GM23248 (cell line): ENCODE results near the gene NAGS. TPM values are rescaled to one million over a fixed set of nuclear protein-coding genes. Genes with fewer than 3 reads are reported as not detected.

Experiments used
- DNase-seq: peaks from one replicate; pipeline ENCODE4 v3.0.0-alpha.2; 2015
- H2AFZ ChIP-seq: fragments of 200-600 bp; sonication (generic); 2 replicates; pipeline ENCODE4 v1.6.1; 2016; ENCODE audit warnings: antibody characterized with exemption
- H3F3A ChIP-seq: fragments of 200-600 bp; sonication (generic); 2 replicates; pipeline ENCODE4 v1.6.1; 2016; ENCODE audit warnings: mild to moderate bottlenecking, antibody characterized with exemption, mixed run types; ENCODE audit not compliant: insufficient read depth
- H3K27ac ChIP-seq: fragments of 200-600 bp; sonication (generic); 2 replicates; pipeline ENCODE4 v1.5.1; 2016; ENCODE audit warnings: mild to moderate bottlenecking
- H3K27me3 ChIP-seq: fragments of 200-600 bp; sonication (generic); replicated peaks from 2 replicates; pipeline ENCODE4 v1.6.1; 2016; ENCODE audit warnings: mild to moderate bottlenecking; ENCODE audit not compliant: insufficient read depth
- H3K36me3 ChIP-seq: fragments of 200-600 bp; sonication (generic); 2 replicates; pipeline ENCODE4 v1.6.1; 2016; ENCODE audit warnings: low read depth, mild to moderate bottlenecking
- H3K4me1 ChIP-seq: fragments of 200-600 bp; sonication (generic); 2 replicates; pipeline ENCODE4 v1.6.1; 2016; ENCODE audit warnings: mild to moderate bottlenecking; ENCODE audit not compliant: insufficient read depth
- H3K4me2 ChIP-seq: fragments of 200-600 bp; sonication (generic); one replicate; pipeline ENCODE4 v1.6.1; 2016; ENCODE audit warnings: mild to moderate bottlenecking; ENCODE audit not compliant: unreplicated experiment
- H3K4me3 ChIP-seq: fragments of 200-600 bp; sonication (generic); 2 replicates; pipeline ENCODE4 v1.5.1; 2016; ENCODE audit warnings: mild to moderate bottlenecking
- H3K79me2 ChIP-seq: fragments of 200-600 bp; sonication (generic); 2 replicates; pipeline ENCODE4 v1.6.1; 2016; ENCODE audit warnings: mild to moderate bottlenecking; ENCODE audit not compliant: insufficient read depth
- H3K9ac ChIP-seq: fragments of 200-600 bp; sonication (generic); 2 replicates; pipeline ENCODE4 v1.6.1; 2016; ENCODE audit warnings: mild to moderate bottlenecking
- H3K9me2 ChIP-seq: fragments of 200-600 bp; sonication (generic); 2 replicates; pipeline ENCODE4 v1.6.1; 2016; ENCODE audit warnings: mixed run types, mild to moderate bottlenecking, moderate library complexity; ENCODE audit not compliant: insufficient read depth
- H3K9me3 ChIP-seq: fragments of 200-600 bp; sonication (generic); one replicate; pipeline ENCODE4 v1.6.1; 2017; ENCODE audit warnings: low read depth
- H4K20me1 ChIP-seq: fragments of 200-600 bp; sonication (generic); 2 replicates; pipeline ENCODE4 v1.6.0; 2016; ENCODE audit not compliant: insufficient read depth
- EZH2 ChIP-seq: fragments of 200-600 bp; sonication (generic); IDR thresholded peaks from 2 replicates; pipeline ENCODE4 v1.6.1; 2018; ENCODE audit warnings: antibody characterized with exemption, mild to moderate bottlenecking; ENCODE audit not compliant: insufficient read depth, poor library complexity, severe bottlenecking
- EZH2phosphoT487 ChIP-seq: fragments of 200-600 bp; sonication (generic); IDR thresholded peaks from 2 replicates; pipeline ENCODE4 v1.6.1; 2018; ENCODE audit warnings: antibody characterized with exemption, moderate library complexity, mild to moderate bottlenecking, low read depth; ENCODE audit not compliant: insufficient read depth
- WGBS, 2 experiments: methylation state at CpG; one replicate each; pipeline ENCODE4 v1.1.6; 2015 to 2017; ENCODE audit warnings: low lambda C conversion rate in 2 of 2, low coverage in 1 of 2; ENCODE audit errors: missing lambda C conversion rate in 2 of 2; 5-methylcytosine and 5-hydroxymethylcytosine counted together
- in situ Hi-C: fragments of 300-500 bp; cut with MboI; formaldehyde crosslinking; loops from 2 replicates; pipeline ENCODE4 v1.15.0; 2020
- polyA plus RNA-seq: library from polyadenylated mRNA; unstranded; fragments of >200 nt; fragmentation: Nextera tagmentation; extraction: Ambion mirVana; gene quantifications from 2 replicates; pipeline ENCODE4 v1.2.1, GENCODE V29; 2016
- total RNA-seq: library from RNA; depleted of rRNA; stranded (reverse); fragments of >200 nt; shearing (Covaris generic); gene quantifications from 2 replicates; pipeline ENCODE4 v1.2.3, GENCODE V29; 2014

NAGS gene
- total and polyA plus RNA-seq, 2 experiments from 2014 or later: 1.6 to 1.8 TPM

DNA sequence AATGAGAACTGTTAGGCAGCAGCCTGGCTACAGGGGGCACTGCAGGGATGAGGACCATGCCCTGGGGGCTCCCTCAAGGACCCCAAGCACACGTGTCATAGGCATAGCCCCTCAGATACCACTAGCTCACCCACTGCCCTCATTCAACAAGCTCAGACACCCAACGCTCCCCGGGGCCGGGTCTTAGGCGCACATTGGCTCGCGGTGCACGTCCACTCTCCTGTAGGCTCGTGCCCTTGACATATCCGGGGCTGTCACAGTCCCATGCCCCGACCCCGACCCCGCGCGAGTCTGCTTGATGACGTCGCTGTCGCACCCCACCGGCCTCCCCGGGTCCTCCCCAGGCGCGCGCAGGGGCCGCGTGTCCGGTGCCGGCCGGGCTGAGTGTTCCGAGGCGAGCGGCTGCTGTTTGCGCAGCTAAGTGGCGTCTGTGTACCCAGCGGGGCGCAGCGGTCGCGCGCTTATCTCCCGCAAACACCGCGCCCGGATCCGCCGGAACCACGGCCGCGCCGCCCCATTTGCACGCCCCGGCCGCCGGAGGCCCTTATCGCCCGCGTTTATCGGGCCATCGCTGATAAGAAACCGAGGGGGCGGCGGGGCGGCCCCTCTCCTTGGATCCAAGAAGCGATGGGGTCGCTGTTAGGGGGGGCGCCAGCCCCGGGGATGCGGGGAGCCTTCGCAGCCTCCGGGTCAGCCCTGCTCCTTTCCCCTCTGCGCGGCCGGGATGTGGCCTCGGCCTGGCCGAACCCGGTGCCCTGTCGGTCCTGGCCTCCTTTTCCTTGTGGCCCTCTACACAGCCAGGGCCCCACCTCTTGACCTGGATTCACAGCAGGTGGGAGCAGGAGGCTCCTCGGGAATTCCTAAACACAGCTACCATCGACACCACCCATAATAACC is 20.7 kb upstream of the NAGS start:
- Histone ChIP-seq H3K4me1 (no peaks in the 10 kb centered on the region), H4K20me1 (no peaks in the 10 kb centered on the region), H2AFZ (peak overlapping the region; percentile 72), H3F3A (no peaks in the 10 kb centered on the region), H3K9ac (no peak overlapping the region), H3K79me2 (no peaks in the 10 kb centered on the region), H3K9me2 (no peaks in the 10 kb centered on the region), H3K4me2 (peak overlapping the region; percentile 62), H3K9me3 (no peaks in the 10 kb centered on the region), H3K36me3 (no peaks in the 10 kb centered on the region), H3K27me3 (peaks cover 45% of the 10 kb centered on the region), H3K4me3 (peak overlapping the region; percentile 63), H3K27ac (no peak overlapping the region)
- in situ Hi-C loops: no loop called here
- TF ChIP-seq EZH2: peak; percentile 0
- TF ChIP-seq EZH2phosphoT487: no peak
- peak; percentile 42 for DNase-seq
- WGBS, 2 experiments: 6 to 7% methylated on average over 66 to 77 of the region's 78 CpGs

DNA sequence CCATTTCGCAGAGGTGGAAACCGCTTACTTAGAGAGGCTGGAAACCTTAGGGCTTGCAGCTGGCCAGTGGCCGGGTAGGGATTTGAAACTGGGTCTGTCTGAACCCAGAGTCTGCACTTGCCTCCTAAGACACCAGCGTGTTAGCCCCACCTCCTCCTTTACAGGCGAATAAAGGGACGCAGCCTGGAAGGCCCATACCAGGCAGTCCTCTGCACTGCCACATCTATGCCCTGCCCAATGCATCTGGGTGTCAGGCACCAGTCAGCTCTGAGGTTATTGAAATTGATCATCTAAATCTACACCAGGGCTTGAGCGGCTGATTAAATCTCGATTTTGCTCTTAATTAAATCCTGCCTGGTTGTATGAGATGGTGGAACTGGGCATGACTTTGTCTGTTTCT is 19.9 kb upstream of the NAGS start:
- no peak for DNase-seq
- Histone ChIP-seq H4K20me1 (no peaks in the 10 kb centered on the region), H3K4me3 (no peak overlapping the region), H3K27ac (no peak overlapping the region), H3K9me3 (no peaks in the 10 kb centered on the region), H3K27me3 (peaks cover 44% of the 10 kb centered on the region), H3K9ac (no peak overlapping the region), H3K4me2 (peak overlapping the region; percentile 62), H3K36me3 (no peaks in the 10 kb centered on the region), H3K79me2 (no peaks in the 10 kb centered on the region), H3K4me1 (no peaks in the 10 kb centered on the region), H2AFZ (no peak overlapping the region), H3K9me2 (no peaks in the 10 kb centered on the region), H3F3A (no peaks in the 10 kb centered on the region)
- in situ Hi-C loops: no loop called here
- TF ChIP-seq EZH2phosphoT487 (no peak), EZH2 (no peak)
- WGBS, 2 experiments: 70 to 81% methylated on average over 8 of the region's 8 CpGs

DNA sequence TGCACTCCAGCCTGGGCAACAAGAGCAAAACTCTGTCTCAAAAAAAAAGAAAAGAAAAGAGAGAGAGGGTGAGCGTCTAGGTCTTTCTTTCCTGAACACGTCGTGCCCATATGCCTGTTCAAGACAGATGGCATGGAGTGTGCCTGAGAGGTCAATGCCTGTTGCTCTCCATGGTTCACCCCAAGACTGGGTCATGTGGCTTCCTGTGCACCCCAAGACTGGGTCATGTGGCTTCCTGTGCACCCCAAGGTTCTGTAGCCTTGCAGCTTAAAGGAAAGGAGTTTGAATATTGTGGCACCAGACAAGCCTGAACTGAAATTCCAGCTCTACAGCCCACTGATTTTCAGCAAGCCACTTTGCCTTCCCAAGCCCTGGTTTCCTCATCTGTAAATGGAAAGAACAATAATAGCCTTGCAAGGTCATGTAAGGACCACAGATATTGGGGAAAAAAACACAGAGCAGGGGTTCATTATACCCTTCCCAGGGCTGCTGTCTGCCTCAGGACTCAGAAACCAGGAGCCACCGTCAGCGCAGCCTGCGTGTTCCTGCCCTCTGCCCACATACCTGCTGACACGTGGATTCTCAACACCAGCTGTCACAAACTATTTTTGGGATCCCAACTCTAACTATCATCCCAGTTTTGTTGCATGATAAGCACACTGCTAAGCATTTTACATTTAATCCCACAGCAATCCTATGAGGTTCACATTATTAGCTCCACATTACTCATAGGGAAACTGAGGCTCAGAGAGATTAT is 18.0 kb upstream of the NAGS start:
- no peak overlapping the region for H3K4me2 ChIP-seq
- H4K20me1 ChIP-seq: no peaks in the 10 kb centered on the region
- DNase-seq: no peak
- no peak overlapping the region for H2AFZ ChIP-seq
- no peak overlapping the region for H3K9ac ChIP-seq
- TF ChIP-seq EZH2phosphoT487 (no peak), EZH2 (no peak)
- in situ Hi-C loops: no loop called here
- no peaks in the 10 kb centered on the region for H3K36me3 ChIP-seq
- H3K4me3 ChIP-seq: no peak overlapping the region
- no peaks in the 10 kb centered on the region for H3K4me1 ChIP-seq
- H3K9me3 ChIP-seq: no peaks in the 10 kb centered on the region
- H3K27ac ChIP-seq: no peak overlapping the region
- no peaks in the 10 kb centered on the region for H3F3A ChIP-seq
- H3K27me3 ChIP-seq: peaks cover 44% of the 10 kb centered on the region
- no peaks in the 10 kb centered on the region for H3K79me2 ChIP-seq
- no peaks in the 10 kb centered on the region for H3K9me2 ChIP-seq
- 88 to 91% methylated on average over 6 to 7 of the region's 7 CpGs for WGBS, 2 experiments

- no peaks in the 10 kb centered on the region for H3K9me3 ChIP-seq
- no peak for DNase-seq
- no peak overlapping the region for H2AFZ ChIP-seq
- H4K20me1 ChIP-seq: no peaks in the 10 kb centered on the region
- in situ Hi-C loops: no loop called here
- no peak overlapping the region for H3K4me2 ChIP-seq
- H3K27ac ChIP-seq: no peak overlapping the region
- H3K4me1 ChIP-seq: no peaks in the 10 kb centered on the region
- no peaks in the 10 kb centered on the region for H3K79me2 ChIP-seq
- H3K9me2 ChIP-seq: no peaks in the 10 kb centered on the region
- H3K27me3 ChIP-seq: peaks cover 34% of the 10 kb centered on the region
- H3K4me3 ChIP-seq: no peak overlapping the region
- TF ChIP-seq EZH2phosphoT487 (no peak), EZH2 (no peak)
- H3K36me3 ChIP-seq: no peaks in the 10 kb centered on the region
- no peak overlapping the region for H3K9ac ChIP-seq
- WGBS, 2 experiments: 68 to 70% methylated on average over 12 of the region's 12 CpGs
- no peaks in the 10 kb centered on the region for H3F3A ChIP-seq
Observed at GRCh38 chr17:43987131-43988021, 17.0 kb upstream of the NAGS start.
